ENCODE data around the gene GALK1. TPM values are rescaled to one million over a fixed set of nuclear protein-coding genes. Genes with fewer than 3 reads are reported as not detected.

The GALK1 gene
- total and polyA plus RNA-seq, 9 of the 15 experiments (the other 6 are each of a cell fraction or from before 2014, with no cell fraction given): 0.45 to 51.6 (median 17.4) TPM

DNA sequence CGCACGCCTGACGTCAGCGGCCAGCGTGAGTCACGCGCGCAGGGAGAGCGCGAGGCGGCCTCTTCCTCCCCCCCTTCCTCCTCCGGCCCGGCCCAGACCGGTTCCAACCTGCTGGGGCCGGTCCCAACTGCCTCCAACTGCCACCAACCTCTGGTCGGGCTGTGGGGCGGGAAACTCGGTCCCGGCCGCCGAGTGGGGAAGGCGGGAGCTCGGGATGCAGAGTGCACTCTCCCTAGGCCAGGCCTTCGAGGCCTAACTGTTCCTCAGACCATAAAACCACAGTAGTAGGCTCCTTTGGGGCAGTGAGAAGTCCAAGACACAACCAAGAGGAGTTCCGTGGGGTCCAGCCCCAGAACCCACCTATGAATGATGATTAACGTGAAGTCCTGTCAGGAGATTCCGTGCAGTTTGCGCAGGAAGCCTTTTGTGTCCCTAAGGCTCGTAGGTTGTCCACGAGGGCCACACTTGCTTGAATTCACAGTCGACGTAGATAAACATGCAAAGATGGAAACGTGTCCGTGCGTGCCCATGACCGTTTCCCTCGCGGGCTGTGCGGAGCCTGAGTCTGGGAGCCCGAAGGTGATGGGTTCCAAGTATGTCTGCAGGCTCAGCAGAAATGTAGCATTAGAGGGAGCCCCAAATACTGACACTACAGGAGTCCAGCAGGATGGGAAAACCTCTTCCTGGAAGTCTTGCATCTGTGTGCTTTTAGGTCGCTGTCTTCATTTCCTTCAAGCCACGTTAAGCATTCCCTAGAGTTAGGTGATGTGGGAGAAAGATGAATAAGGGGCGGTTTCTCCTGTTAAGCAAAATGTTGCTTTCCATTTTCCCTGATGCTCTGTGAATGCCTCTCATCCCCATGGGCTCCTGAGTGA lies 20.3 kb upstream of the GALK1 start (continued):
- TF ChIP-seq CXXC5 (CRISPR knock-in tag; IDR thresholded peaks at IDR 0.05): no peak
- TF ChIP-seq ESRRA (IDR thresholded peaks at IDR 0.05; ENCODE audit: borderline replicate concordance, low read depth): no peak
- TF ChIP-seq MAZ (CRISPR knock-in tag; conservative IDR thresholded peaks at IDR 0.05 in 1 of 2, IDR thresholded peaks at IDR 0.05 in 1 of 2): peak; percentile 69 to 88; a peak in 3 of 4 replicates
- TF ChIP-seq RB1 (IDR thresholded peaks at IDR 0.05; ENCODE audit: low read depth): peak; percentile 98; the same call in 1 of the 2 replicates
- TF ChIP-seq KLF16 (IDR thresholded peaks at IDR 0.05): peak; percentile 100
- TF ChIP-seq CBFA2T3 (IDR thresholded peaks at IDR 0.05): peak; percentile 27; the same call in 1 of the 2 replicates
- TF ChIP-seq LARP7 (IDR thresholded peaks at IDR 0.05): no peak
- TF ChIP-seq ZNF140 (CRISPR knock-in tag; IDR thresholded peaks at IDR 0.05): peak; percentile 21; the same call in 1 of the 2 replicates
- TF ChIP-seq SIN3A (IDR thresholded peaks at IDR 0.05; ENCODE audit: borderline replicate concordance in 2 of 2, control insufficient read depth in 1 of 2, low read depth in 2 of 2, low read length in 2 of 2): no peak
- TF ChIP-seq MIER1 (IDR thresholded peaks at IDR 0.05; ENCODE audit: low read depth): no peak
- peak; percentile 98 for TF ChIP-seq ZC3H4 (CRISPR knock-in tag; IDR thresholded peaks at IDR 0.05; ENCODE audit: borderline replicate concordance)
- TF ChIP-seq PPARD (CRISPR knock-in tag; IDR thresholded peaks at IDR 0.05): no peak
- no peak for TF ChIP-seq MXI1 (IDR thresholded peaks at IDR 0.05; ENCODE audit: low read depth, low read length)
- TF ChIP-seq MCM7 (IDR thresholded peaks at IDR 0.05): no peak
- peak; percentile 18; the same call in 1 of the 2 replicates for TF ChIP-seq ZNF57 (CRISPR knock-in tag; IDR thresholded peaks at IDR 0.05)
- TF ChIP-seq GATAD2B (IDR thresholded peaks at IDR 0.05; ENCODE audit: borderline replicate concordance): peak; percentile 23; the same call in 1 of the 2 replicates
- TF ChIP-seq KDM2B (CRISPR knock-in tag; IDR thresholded peaks at IDR 0.05): 0 out of 2 replicates have a peak, but pooled peaks have one; percentile 16
- no peak; the same call in 1 of the 2 replicates for TF ChIP-seq PRMT5 (CRISPR knock-in tag; IDR thresholded peaks at IDR 0.05)
- TF ChIP-seq ELF1 (tag; IDR thresholded peaks at IDR 0.05): peak; percentile 19; the same call in 1 of the 2 replicates
- peak; percentile 34; the same call in 1 of the 2 replicates for TF ChIP-seq RFX7 (CRISPR knock-in tag; IDR thresholded peaks at IDR 0.05)
- TF ChIP-seq CC2D1A (IDR thresholded peaks at IDR 0.05): no peak
- TF ChIP-seq TEAD4 (IDR thresholded peaks at IDR 0.05; ENCODE audit: low read length): no peak; the same call in none of the 2 replicates
- TF ChIP-seq TEAD4 (CRISPR knock-in tag; IDR thresholded peaks at IDR 0.05; ENCODE audit: borderline replicate concordance): no peak
- peak; percentile 83 for TF ChIP-seq KLF1 (tag; IDR thresholded peaks at IDR 0.05)
- TF ChIP-seq, protein P1, sequence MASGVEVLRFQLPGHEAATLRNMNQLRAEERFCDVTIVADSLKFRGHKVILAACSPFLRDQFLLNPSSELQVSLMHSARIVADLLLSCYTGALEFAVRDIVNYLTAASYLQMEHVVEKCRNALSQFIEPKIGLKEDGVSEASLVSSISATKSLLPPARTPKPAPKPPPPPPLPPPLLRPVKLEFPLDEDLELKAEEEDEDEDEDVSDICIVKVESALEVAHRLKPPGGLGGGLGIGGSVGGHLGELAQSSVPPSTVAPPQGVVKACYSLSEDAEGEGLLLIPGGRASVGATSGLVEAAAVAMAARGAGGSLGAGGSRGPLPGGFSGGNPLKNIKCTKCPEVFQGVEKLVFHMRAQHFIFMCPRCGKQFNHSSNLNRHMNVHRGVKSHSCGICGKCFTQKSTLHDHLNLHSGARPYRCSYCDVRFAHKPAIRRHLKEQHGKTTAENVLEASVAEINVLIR (CRISPR knock-in tag; IDR thresholded peaks at IDR 0.05): no peak
- TF ChIP-seq E2F5 (CRISPR knock-in tag; IDR thresholded peaks at IDR 0.05): peak; percentile 95
- no peak for TF ChIP-seq STAT5B (CRISPR knock-in tag; IDR thresholded peaks at IDR 0.05)
- TF ChIP-seq BRF2 (IDR thresholded peaks at IDR 0.05; ENCODE audit: borderline replicate concordance, insufficient read depth, insufficient read length): no peak

Measured in K562 (cell line).